ENCODE data around the gene RPP25.

The RPP25 gene

GRCh38 chr15:74956648-74957475 lies at the start of gene RPP25:
RPP25 (minus strand) TSS chr15:74956772; CDS start chr15:74956583, 189 bp downstream.
- DNase-seq = peak; percentile 51

GRCh38 chr15:75002398-75002797 lies 45.8 kb upstream of the RPP25 start:
- DNase-seq = no peak

- no peak for DNase-seq
Observed at GRCh38 chr15:75001310-75001709, 44.7 kb upstream of the RPP25 start.

- no peak for DNase-seq
Observed at GRCh38 chr15:74997543-74997942, 41.0 kb upstream of the RPP25 start.

GRCh38 chr15:74997141-74997540 lies 40.6 kb upstream of the RPP25 start:
- no peak for DNase-seq

GRCh38 chr15:74995779-74996765 lies 39.5 kb upstream of the RPP25 start:
- peak; percentile 48 for DNase-seq

GRCh38 chr15:74995182-74995778 lies 38.7 kb upstream of the RPP25 start, which contains the start of gene SCAMP5:
SCAMP5 (plus strand) TSS chr15:74995563; CDS start chr15:75011840, 16,277 bp downstream.
- peak; percentile 87 for DNase-seq

GRCh38 chr15:74994685-74995084 lies 38.1 kb upstream of the RPP25 start:
- no peak for DNase-seq

GRCh38 chr15:74994236-74994635 lies 37.7 kb upstream of the RPP25 start:
- no peak for DNase-seq

- DNase-seq = no peak
Observed at GRCh38 chr15:74992619-74993018, 36.0 kb upstream of the RPP25 start.

- no peak for DNase-seq
Observed at GRCh38 chr15:74989527-74989926, 33.0 kb upstream of the RPP25 start.

GRCh38 chr15:74988007-74988800 lies 31.6 kb upstream of the RPP25 start:
- DNase-seq = no peak

GRCh38 chr15:74983725-74984231 lies 27.2 kb upstream of the RPP25 start:
- DNase-seq = no peak

- DNase-seq = no peak
Observed at GRCh38 chr15:74982183-74982582, 25.6 kb upstream of the RPP25 start.

GRCh38 chr15:74978503-74978902 lies 21.9 kb upstream of the RPP25 start:
- DNase-seq = no peak

GRCh38 chr15:74978077-74978476 lies 21.5 kb upstream of the RPP25 start:
- no peak for DNase-seq

- DNase-seq = no peak
Observed at GRCh38 chr15:74977599-74977998, 21.0 kb upstream of the RPP25 start.

- no peak for DNase-seq
Observed at GRCh38 chr15:74976159-74976558, 19.6 kb upstream of the RPP25 start.

- DNase-seq = no peak
Observed at GRCh38 chr15:74967670-74968069, 11.1 kb upstream of the RPP25 start.

- no peak for DNase-seq
Observed at GRCh38 chr15:74964794-74965193, 8.2 kb upstream of the RPP25 start.

- no peak for DNase-seq
Observed at GRCh38 chr15:74963213-74963612, 6.6 kb upstream of the RPP25 start.

- no peak for DNase-seq
Observed at GRCh38 chr15:74962671-74963070, 6.1 kb upstream of the RPP25 start.

All from NCI-H524 treated with DMSO at 0.1 percent for 48 hours (cell line).